Transverse colon (tissue), 4 donors: Measurements from ENCODE around the gene NT5DC1. TPM values are rescaled to one million over a fixed set of nuclear protein-coding genes. Genes with fewer than 3 reads are reported as not detected.

Source experiments
- DNase-seq: peaks from one replicate; pipeline ENCODE4 v3.0.0-alpha.2; 2019
- H3K27ac ChIP-seq, 4 donors: fragments of 200-600 bp; sonication (generic); 2 replicates each; pipeline ENCODE4 v1.5.1; 2016 to 2018; ENCODE audit warnings: inconsistent platforms in 4 of 4
- H3K27me3 ChIP-seq: fragments of 200-600 bp; sonication (generic); 2 replicates; pipeline ENCODE4 v1.5.1; 2017; ENCODE audit warnings: inconsistent platforms
- H3K36me3 ChIP-seq, 4 donors: fragments of 200-600 bp; sonication (generic); 2 replicates each; pipeline ENCODE4 v1.5.1; 2017 to 2019; ENCODE audit warnings: inconsistent platforms in 4 of 4
- H3K4me1 ChIP-seq, 4 donors: fragments of 200-600 bp; sonication (generic); 2 replicates each; pipeline ENCODE4 v1.5.1; 2017 to 2020; ENCODE audit warnings: inconsistent platforms in 4 of 4
- H3K4me3 ChIP-seq, 4 donors: fragments of 200-600 bp; sonication (generic); 1 replicate in 1 of 4; 2 replicates in 3 of 4; pipeline versions ENCODE4 v1.5.1 to v1.6.1; 2017 to 2019; ENCODE audit warnings: inconsistent platforms in 4 of 4
- H3K9me3 ChIP-seq, 2 donors: fragments of 200-600 bp; sonication (generic); 2 replicates each; pipeline ENCODE4 v1.5.1; 2017 to 2019; ENCODE audit warnings: inconsistent platforms in 2 of 2
- CTCF ChIP-seq, 5 experiments: fragments of 200-600 bp in 3 of 5; fragments of 450-650 bp in 2 of 5; sonication (generic) in 3 of 5; IDR thresholded peaks; 1 replicate in 2 of 5; 2 replicates in 3 of 5; pipeline ENCODE4 v1.5.1; 2016 to 2017; ENCODE audit warnings: antibody characterized with exemption in 5 of 5, inconsistent platforms in 3 of 5, mild to moderate bottlenecking in 2 of 5, moderate library complexity in 1 of 5
- EP300 ChIP-seq: sonication (generic); formaldehyde crosslinking; IDR thresholded peaks from one replicate; pipeline ENCODE4 v1.6.1; 2017; ENCODE audit warnings: antibody characterized with exemption, low read depth
- POLR2A ChIP-seq: fragments of 450-650 bp; IDR thresholded peaks from one replicate; pipeline ENCODE4 v1.6.1; 2016; ENCODE audit warnings: antibody characterized with exemption, mild to moderate bottlenecking, moderate library complexity
- POLR2AphosphoS5 ChIP-seq, 3 donors: sonication (generic); formaldehyde crosslinking; IDR thresholded peaks; one replicate each; pipeline ENCODE4 v1.6.1; 2016; ENCODE audit warnings: antibody characterized with exemption in 3 of 3
- WGBS, 2 donors: methylation state at CpG; one replicate each; pipeline ENCODE4 v1.1.5; 2018; ENCODE audit warnings: low coverage in 1 of 2; 5-methylcytosine and 5-hydroxymethylcytosine counted together
- in situ Hi-C, 4 donors: fragments of 200-750 bp; cut with MboI; loops; one replicate each; pipeline versions ENCODE4 v1.15.0 to v1.15.1; 2017; ENCODE audit warnings: low sequenced_read_pairs in 3 of 4, low pct_ligation_motif_present in 1 of 4, low pct_unique_long_range_greater_than_20kb in 1 of 4
- intact Hi-C: fragments of 100-400 bp; cut with DNase I; formaldehyde crosslinking; loops from one replicate; pipeline ENCODE4 v1.15.1; 2023; ENCODE audit warnings: low total_unique reads
- total RNA-seq, 4 donors: library from RNA; depleted of rRNA; stranded (reverse); fragments of >200 nt; gene quantifications; one replicate each; pipeline ENCODE4 v1.1.0, GENCODE V29; 2016

Gene NT5DC1
- total RNA-seq, 4 donors from 2014 or later: 5.4 to 18.6 (median 12.4) TPM

GRCh38 chr6:116291701-116292396, 191.2 kb downstream of the NT5DC1 start:
- H3K36me3 ChIP-seq: no peaks in the 10 kb centered on the region
- intact Hi-C loops (no loop called here), in situ Hi-C loops (loop anchor here in 1 of 4 donors (10.0 to 25.0 kb wide), 3 partner anchors 120 to 370 kb away; partner anchors contain the start of gene ZUP1)
- WGBS, 2 donors: 73 to 77% methylated on average over 4 of the region's 4 CpGs
- H3K27me3 ChIP-seq: no peaks in the 10 kb centered on the region
- no peak for DNase-seq
- H3K4me3 ChIP-seq: no peak overlapping the region
- no peaks in the 10 kb centered on the region for H3K4me1 ChIP-seq
- TF ChIP-seq CTCF (IDR thresholded peaks at IDR 0.05): no peak
- TF ChIP-seq POLR2A: no peak
- TF ChIP-seq POLR2AphosphoS5 (IDR thresholded peaks at IDR 0.05): no peak
- no peak overlapping the region for H3K27ac ChIP-seq
- no peaks in the 10 kb centered on the region for H3K9me3 ChIP-seq

DNA sequence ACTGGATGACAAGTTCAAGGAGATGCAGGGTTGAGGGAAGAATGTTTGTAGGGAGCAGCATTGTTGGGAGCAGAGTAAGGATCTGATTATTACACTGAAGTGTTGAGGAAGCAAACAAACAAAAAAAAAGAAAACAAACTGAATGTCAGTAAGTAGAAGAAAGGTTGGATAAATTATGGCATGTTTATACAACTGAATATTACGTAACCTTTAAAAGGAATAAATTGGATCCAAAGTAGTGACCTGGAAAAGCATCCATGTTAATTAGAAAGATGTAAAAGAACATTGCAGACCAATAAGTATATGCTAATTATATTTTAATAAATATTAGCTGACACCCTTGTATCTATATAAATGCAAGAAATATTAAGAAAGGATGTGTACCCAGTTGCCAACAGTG, 191.9 kb downstream of the NT5DC1 start:
- Histone ChIP-seq H3K36me3 (no peaks in the 10 kb centered on the region), H3K27me3 (no peaks in the 10 kb centered on the region), H3K4me3 (no peak overlapping the region), H3K27ac (no peak overlapping the region), H3K9me3 (no peaks in the 10 kb centered on the region), H3K4me1 (no peaks in the 10 kb centered on the region)
- intact Hi-C loops (no loop called here), in situ Hi-C loops (loop anchor here in 1 of 4 donors (10.0 to 25.0 kb wide), 3 partner anchors 120 to 370 kb away; partner anchors contain the start of gene ZUP1)
- 85 to 97% methylated on average over 1 of the region's 1 CpG for WGBS, 2 donors
- no peak for DNase-seq
- TF ChIP-seq CTCF (IDR thresholded peaks at IDR 0.05) (no peak), POLR2AphosphoS5 (IDR thresholded peaks at IDR 0.05) (no peak), POLR2A (no peak), EP300 (no peak)

DNA sequence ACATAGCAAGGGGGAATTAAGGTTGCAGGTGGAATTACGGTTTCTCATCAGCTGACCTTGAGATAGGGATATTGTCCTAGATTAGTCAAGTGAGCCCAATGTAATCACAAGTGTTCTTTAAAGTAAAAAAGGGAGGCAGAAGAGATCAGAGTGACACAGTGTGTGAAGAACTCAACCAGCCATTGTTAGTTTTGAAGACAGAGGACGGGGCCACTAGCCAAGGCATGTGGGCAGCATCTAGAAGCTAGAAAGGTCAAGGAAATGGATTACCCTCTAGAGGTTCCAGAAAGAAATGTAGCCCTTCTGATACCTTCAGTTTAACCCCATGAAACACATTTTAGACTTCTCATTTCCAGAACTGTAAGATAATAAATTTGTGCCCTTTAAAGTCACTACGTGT, 197.6 kb downstream of the NT5DC1 start:
- H3K36me3 ChIP-seq: no peaks in the 10 kb centered on the region
- no peaks in the 10 kb centered on the region for H3K9me3 ChIP-seq
- no peak overlapping the region for H3K4me3 ChIP-seq
- DNase-seq: no peak
- H3K27ac ChIP-seq: no peak overlapping the region
- H3K4me1 ChIP-seq: no peaks in the 10 kb centered on the region
- H3K27me3 ChIP-seq: no peaks in the 10 kb centered on the region
- in situ Hi-C loops: loop anchor here in 1 of 4 donors (10.0 to 25.0 kb wide), 3 partner anchors 114 to 364 kb away; partner anchors contain the start of gene ZUP1
- TF ChIP-seq EP300 (no peak), POLR2AphosphoS5 (IDR thresholded peaks at IDR 0.05) (no peak), POLR2A (no peak), CTCF (IDR thresholded peaks at IDR 0.05) (no peak)
- 97 to 100% methylated on average over 3 of the region's 3 CpGs for WGBS, 2 donors
- intact Hi-C loops: no loop called here

DNA sequence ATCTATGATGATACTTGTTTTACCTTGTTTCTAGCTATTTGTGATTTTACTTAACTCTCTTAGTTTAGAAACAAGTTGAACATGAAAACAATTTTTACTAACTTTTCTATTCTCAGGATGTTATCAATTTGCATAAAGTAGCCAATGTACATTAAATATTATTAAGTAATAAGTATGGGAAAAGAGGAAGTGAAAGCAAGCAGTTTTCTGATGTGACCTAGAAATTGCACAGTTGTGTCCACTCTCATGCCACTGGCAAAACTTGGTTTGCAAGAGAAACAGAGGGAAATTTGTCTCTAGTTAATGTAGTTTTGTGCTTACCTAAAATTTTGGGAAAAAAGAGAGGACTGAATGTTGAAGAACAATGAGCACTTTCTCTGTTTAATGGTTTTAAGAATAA, 198.3 kb downstream of the NT5DC1 start:
- Histone ChIP-seq H3K36me3 (no peaks in the 10 kb centered on the region), H3K9me3 (no peaks in the 10 kb centered on the region), H3K27ac (no peak overlapping the region), H3K4me3 (no peak overlapping the region), H3K4me1 (no peaks in the 10 kb centered on the region), H3K27me3 (no peaks in the 10 kb centered on the region)
- in situ Hi-C loops: loop anchor here in 1 of 4 donors (10.0 to 25.0 kb wide), 3 partner anchors 113 to 363 kb away; partner anchors contain the start of gene ZUP1
- no peak for DNase-seq
- TF ChIP-seq POLR2AphosphoS5 (IDR thresholded peaks at IDR 0.05) (no peak), CTCF (IDR thresholded peaks at IDR 0.05) (no peak), POLR2A (no peak), EP300 (no peak)
- intact Hi-C loops: no loop called here

Other genes starting within 250 kb of the NT5DC1 start
- 10 to 100 TPM; 13.3 to 25.4 (median 18.9) TPM for gene FRK, start 40.0 kb upstream of the NT5DC1 start, total RNA-seq
- not detected for gene COL10A1, start 25.3 kb downstream of the NT5DC1 start, total RNA-seq
- gene TSPYL4, start 153.2 kb downstream of the NT5DC1 start, total RNA-seq: 1 to 10 TPM; 3.0 to 7.8 (median 6.4) TPM
- gene TSPYL1, start 179.1 kb downstream of the NT5DC1 start, total RNA-seq: 10 to 100 TPM; 16.1 to 59.8 (median 47.9) TPM